Osteocyte (in vitro differentiated cells): ENCODE results near the gene CAV3. TPM values are rescaled to one million over a fixed set of nuclear protein-coding genes. Genes with fewer than 3 reads are reported as not detected.
"Not testable (repeated sequence)": the region's sequence is repeated elsewhere in the genome, so short reads cannot be mapped to it uniquely, and the experiment has no call there.

Experiments used
- DNase-seq: peaks from one replicate; pipeline ENCODE4 v3.0.0; 2021; ENCODE audit warnings: mixed read lengths; ENCODE audit not compliant: unreplicated experiment; ENCODE audit errors: extremely low spot score
- H3K27ac Mint-ChIP-seq: one replicate; pipeline ENCODE4 v1.8.0; 2021; ENCODE audit warnings: mild to moderate bottlenecking, mixed read lengths; ENCODE audit not compliant: unreplicated experiment
- H3K27me3 Mint-ChIP-seq: one replicate; pipeline ENCODE4 v1.8.0; 2021; ENCODE audit warnings: mixed read lengths; ENCODE audit not compliant: unreplicated experiment
- H3K36me3 Mint-ChIP-seq: one replicate; pipeline ENCODE4 v1.8.0; 2021; ENCODE audit warnings: mixed read lengths; ENCODE audit not compliant: unreplicated experiment
- H3K4me1 Mint-ChIP-seq: one replicate; pipeline ENCODE4 v1.8.0; 2021; ENCODE audit warnings: mixed read lengths; ENCODE audit not compliant: unreplicated experiment
- H3K4me3 Mint-ChIP-seq: one replicate; pipeline ENCODE4 v1.8.0; 2021; ENCODE audit warnings: mild to moderate bottlenecking, moderate library complexity, mixed read lengths; ENCODE audit not compliant: unreplicated experiment
- H3K9me3 Mint-ChIP-seq: one replicate; pipeline ENCODE4 v1.8.0; 2021; ENCODE audit warnings: mixed read lengths; ENCODE audit not compliant: unreplicated experiment
- total RNA-seq: library from RNA; stranded (reverse); gene quantifications from 2 replicates; pipeline ENCODE4 v1.2.1, GENCODE V29; 2021
- TF ChIP-seq, protein P1 (sequence below): fragments of 200-600 bp; sonication (generic); IDR thresholded peaks from 2 replicates; pipeline ENCODE4 v1.5.0; 2021; ENCODE audit warnings: antibody characterized with exemption, mild to moderate bottlenecking, moderate library complexity

The CAV3 gene
- total RNA-seq, 1 donor from 2014 or later: not detected

GRCh38 chr3:8709801-8710507 is 23.6 kb upstream of the CAV3 start:
- Mint-ChIP-seq H3K9me3 (peaks cover 4% of the 10 kb centered on the region), H3K27me3 (no peaks in the 10 kb centered on the region), H3K4me1 (peaks cover 28% of the 10 kb centered on the region), H3K4me3 (no peak overlapping the region), H3K36me3 (no peaks in the 10 kb centered on the region), H3K27ac (no peak overlapping the region)
- TF ChIP-seq, protein P1, sequence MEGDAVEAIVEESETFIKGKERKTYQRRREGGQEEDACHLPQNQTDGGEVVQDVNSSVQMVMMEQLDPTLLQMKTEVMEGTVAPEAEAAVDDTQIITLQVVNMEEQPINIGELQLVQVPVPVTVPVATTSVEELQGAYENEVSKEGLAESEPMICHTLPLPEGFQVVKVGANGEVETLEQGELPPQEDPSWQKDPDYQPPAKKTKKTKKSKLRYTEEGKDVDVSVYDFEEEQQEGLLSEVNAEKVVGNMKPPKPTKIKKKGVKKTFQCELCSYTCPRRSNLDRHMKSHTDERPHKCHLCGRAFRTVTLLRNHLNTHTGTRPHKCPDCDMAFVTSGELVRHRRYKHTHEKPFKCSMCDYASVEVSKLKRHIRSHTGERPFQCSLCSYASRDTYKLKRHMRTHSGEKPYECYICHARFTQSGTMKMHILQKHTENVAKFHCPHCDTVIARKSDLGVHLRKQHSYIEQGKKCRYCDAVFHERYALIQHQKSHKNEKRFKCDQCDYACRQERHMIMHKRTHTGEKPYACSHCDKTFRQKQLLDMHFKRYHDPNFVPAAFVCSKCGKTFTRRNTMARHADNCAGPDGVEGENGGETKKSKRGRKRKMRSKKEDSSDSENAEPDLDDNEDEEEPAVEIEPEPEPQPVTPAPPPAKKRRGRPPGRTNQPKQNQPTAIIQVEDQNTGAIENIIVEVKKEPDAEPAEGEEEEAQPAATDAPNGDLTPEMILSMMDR: no peak
- DNase-seq: no peak

DNA sequence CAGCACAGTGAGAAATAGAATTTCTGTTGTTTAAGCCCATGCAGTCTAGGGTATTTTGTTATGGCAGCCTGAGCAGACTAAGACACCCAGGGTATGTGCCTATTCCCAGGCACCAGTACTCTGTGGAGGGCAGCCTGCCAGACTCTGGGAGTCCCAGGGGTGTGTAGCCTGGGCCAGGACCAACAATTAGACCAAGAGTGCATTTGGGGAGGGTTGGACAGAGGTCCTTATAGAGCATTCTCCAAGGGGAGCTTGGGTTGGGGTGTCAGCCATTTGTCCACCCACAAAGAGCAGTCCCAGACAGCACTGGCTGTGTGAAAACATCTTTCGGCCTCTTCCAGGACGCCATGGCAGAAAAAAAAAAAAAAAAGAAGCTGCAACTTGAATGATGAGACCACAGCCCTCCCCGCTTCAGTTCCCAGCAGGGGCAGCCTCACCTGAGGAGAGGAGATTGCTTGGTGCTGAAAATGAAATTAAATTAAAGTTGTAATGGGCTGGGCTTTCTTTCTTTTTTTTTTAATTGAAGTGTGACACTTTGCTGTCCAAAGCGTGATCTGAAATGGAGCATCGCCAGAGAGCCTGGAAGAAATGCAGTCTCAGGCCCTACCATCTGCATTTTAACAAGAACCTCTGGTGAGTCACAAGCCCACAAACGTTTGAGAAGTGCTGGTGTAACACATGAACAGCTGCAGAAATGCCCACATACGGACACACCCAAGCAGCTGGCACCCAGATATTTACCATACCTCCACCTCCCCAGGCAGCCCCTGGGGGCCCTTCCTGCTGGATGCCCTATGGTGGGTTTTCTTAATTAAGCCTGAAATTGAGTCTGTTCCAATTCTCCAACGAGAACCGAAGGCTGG is 21.3 kb upstream of the CAV3 start:
- Mint-ChIP-seq H3K4me1 (peaks cover 35% of the 10 kb centered on the region), H3K27ac (peak overlapping the region; percentile 85), H3K27me3 (no peaks in the 10 kb centered on the region), H3K9me3 (no peaks in the 10 kb centered on the region), H3K4me3 (peak overlapping the region; percentile 10), H3K36me3 (no peaks in the 10 kb centered on the region)
- TF ChIP-seq, protein P1: no peak
- no peak for DNase-seq

GRCh38 chr3:8712908-8713255 is 20.7 kb upstream of the CAV3 start:
- TF ChIP-seq, protein P1: no peak
- H3K4me1 Mint-ChIP-seq: peaks cover 35% of the 10 kb centered on the region
- H3K27me3 Mint-ChIP-seq: no peaks in the 10 kb centered on the region
- no peak overlapping the region for H3K4me3 Mint-ChIP-seq
- H3K9me3 Mint-ChIP-seq: no peaks in the 10 kb centered on the region
- no peaks in the 10 kb centered on the region for H3K36me3 Mint-ChIP-seq
- no peak for DNase-seq
- H3K27ac Mint-ChIP-seq: peak overlapping the region; percentile 85

GRCh38 chr3:8713901-8714759 is 19.5 kb upstream of the CAV3 start:
- no peak overlapping the region for H3K27ac Mint-ChIP-seq
- H3K36me3 Mint-ChIP-seq: no peaks in the 10 kb centered on the region
- TF ChIP-seq, protein P1: peak; percentile 36
- H3K9me3 Mint-ChIP-seq: no peaks in the 10 kb centered on the region
- DNase-seq: no peak
- H3K27me3 Mint-ChIP-seq: no peaks in the 10 kb centered on the region
- peaks cover 35% of the 10 kb centered on the region for H3K4me1 Mint-ChIP-seq
- H3K4me3 Mint-ChIP-seq: no peak overlapping the region

DNA sequence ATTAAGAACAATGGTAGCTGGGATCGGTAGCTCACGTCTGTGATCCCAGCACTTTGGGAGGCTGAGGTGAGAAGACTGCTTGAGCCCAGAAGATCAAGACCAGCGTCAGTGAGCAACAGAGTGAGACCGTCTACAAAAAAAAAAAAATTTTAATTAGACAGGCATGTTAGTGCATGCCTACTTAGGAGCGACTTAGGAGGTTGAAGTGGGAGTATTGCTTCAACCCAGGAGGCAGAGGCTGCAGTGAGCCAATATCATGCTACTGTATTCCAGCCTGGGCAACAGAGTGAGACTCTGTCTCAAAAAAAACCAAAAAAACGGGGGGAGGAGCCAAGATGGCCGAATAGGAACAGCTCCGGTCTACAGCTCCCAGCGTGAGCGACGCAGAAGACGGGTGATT is 17.8 kb upstream of the CAV3 start:
- H3K27ac Mint-ChIP-seq, H3K36me3 Mint-ChIP-seq, H3K4me3 Mint-ChIP-seq, DNase-seq, H3K9me3 Mint-ChIP-seq, H3K27me3 Mint-ChIP-seq: not testable (repeated sequence)
- H3K4me1 Mint-ChIP-seq: peaks cover 32% of the 10 kb centered on the region
